GM12874 (cell line): ENCODE results near the gene PLLP.

Experiments
- CTCF ChIP-seq: IDR thresholded peaks from 2 replicates; pipeline ENCODE4 v1.5.1; 2011; ENCODE audit warnings: low read depth, mild to moderate bottlenecking, control low read depth, low read length, moderate library complexity; ENCODE audit not compliant: insufficient read depth

The PLLP gene

GRCh38 chr16:57270221-57271062, 14.0 kb downstream of the PLLP start:
- TF ChIP-seq CTCF = no peak

- no peak for TF ChIP-seq CTCF
Measured at GRCh38 chr16:57268804-57269800, 15.4 kb downstream of the PLLP start.

- no peak for TF ChIP-seq CTCF
Measured at GRCh38 chr16:57266531-57267260, 17.8 kb downstream of the PLLP start.

GRCh38 chr16:57265850-57266530, 18.5 kb downstream of the PLLP start:
- no peak for TF ChIP-seq CTCF

- TF ChIP-seq CTCF = no peak
Measured at GRCh38 chr16:57264950-57265371, 19.5 kb downstream of the PLLP start.

- TF ChIP-seq CTCF = no peak
Measured at GRCh38 chr16:57264381-57264780, 20.1 kb downstream of the PLLP start.
